Endometrium (tissue), 2 donors: ENCODE measurements around the gene PRKN.

Experiments used
- FAIRE-seq: peaks from 2 replicates; lab custom pipeline; 2012; peaks lifted over from hg19 to GRCh38; lab: Jason Lieb, UNC
- donor health status: control.
- donor health status: control.

PRKN gene

DNA sequence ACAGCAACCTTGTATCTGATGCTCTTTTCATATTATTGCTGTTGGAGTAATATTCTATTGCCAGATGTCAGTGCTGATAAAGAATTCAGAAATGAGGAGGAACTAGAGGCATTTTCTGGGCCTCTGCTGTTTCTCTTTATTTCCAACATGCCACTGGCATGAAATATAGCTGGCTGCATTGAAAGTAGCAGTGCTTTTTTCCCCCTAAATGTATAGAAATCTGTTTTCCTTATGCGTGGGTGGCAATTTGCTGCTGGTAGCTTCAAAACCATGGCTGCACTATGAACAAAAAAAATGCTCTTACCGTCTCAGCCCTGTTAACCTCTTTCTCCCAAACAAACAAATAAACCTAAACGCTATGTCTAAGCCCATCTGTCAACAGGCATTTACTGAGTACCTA is 1011.4 kb downstream of the PRKN start:
- no peak for FAIRE-seq

DNA sequence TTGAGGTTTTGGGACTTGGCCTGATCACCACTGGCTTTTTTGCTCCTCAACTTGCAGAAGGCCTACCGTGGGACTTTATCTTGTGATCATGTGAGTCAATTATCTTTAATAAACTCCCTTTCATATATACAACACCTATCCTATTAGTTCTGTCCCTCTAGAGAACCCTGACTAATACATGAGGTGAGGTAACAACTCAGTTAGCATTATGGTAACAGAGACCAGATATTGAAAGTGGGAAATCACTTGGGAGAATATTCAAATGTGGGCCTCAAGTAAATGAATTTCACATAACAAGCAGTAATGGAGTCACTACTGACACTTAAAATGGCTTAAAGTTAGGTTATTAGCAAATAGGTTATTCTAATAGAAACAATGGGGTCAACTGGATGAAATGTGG is 1015.6 kb downstream of the PRKN start:
- FAIRE-seq = no peak

DNA sequence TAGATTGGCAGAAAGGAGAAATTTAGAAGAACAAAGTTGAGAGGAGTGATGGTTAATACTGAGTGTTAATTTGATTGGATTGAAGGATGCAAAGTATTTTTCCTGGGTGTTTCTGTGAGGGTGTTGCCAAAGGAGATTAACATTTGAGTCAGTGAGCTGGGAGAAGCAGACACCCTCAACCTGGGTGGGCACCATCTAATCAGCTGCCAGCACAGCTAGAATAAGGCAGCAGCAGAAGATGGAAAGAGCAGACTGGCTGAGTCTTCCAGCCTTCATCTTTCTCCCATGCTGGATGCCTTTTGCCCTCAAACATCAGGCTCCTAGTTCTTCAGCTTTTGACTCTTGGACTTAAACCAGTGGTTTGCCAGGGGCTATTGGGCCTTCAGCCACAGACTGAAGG is 1016.1 kb downstream of the PRKN start:
- no peak for FAIRE-seq

DNA sequence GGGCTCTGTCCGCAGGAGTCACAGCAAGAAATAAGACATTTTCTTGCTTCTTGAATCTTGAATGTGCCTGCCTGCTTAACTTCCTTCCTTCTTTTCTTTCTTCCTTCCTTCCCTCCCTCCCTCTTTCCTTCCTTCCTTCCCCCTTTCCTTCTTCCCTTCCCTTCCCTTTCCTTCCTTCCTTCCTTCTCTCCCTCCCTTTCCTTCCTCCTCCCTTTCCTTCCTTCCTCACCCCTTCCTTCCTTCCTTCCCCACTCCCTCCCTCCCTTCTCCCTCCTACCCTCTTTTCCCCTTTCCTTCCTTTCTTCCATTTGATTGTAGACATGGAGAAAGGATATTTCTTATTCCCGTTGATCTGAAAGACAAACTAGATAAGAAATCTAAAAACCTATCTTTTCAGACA is 1016.9 kb downstream of the PRKN start:
- no peak for FAIRE-seq

DNA sequence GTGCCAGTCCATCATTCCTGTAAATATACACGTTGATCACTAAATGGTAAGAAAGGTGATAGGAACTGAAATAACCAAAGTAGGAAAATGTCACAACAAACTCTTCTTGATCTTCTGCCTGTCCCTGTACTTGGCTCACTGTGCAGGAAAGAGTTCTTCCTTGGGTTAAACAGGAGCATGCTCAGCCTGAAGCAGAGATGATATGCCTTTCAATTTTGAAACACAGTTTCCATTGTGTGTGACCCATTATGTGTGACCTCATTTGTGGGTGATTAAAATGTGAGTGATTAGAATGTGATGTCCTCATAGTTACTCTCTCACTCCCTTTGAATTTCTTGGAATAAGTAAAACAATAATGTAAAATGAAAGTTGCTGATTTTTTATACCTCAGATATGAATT is 1026.5 kb downstream of the PRKN start:
- FAIRE-seq = no peak

DNA sequence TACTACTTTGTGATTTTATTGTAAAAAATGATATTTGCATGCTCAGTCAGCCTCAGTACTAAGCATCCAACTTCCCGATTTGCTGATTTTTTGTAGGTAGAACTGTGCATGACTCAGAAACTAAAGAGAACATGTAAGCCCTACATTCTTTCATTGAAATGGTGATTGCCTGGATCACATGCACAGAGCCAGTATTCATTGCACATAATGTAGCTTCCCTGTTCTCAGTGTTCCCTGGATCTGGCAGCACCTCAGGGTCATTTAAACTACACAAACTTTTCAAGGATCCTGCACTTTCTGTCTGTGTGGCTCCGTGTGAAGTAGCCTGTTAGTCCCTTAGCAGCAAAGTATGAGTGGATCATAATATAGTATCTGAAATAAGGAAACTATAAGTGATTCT is 1030.8 kb downstream of the PRKN start:
- no peak for FAIRE-seq

DNA sequence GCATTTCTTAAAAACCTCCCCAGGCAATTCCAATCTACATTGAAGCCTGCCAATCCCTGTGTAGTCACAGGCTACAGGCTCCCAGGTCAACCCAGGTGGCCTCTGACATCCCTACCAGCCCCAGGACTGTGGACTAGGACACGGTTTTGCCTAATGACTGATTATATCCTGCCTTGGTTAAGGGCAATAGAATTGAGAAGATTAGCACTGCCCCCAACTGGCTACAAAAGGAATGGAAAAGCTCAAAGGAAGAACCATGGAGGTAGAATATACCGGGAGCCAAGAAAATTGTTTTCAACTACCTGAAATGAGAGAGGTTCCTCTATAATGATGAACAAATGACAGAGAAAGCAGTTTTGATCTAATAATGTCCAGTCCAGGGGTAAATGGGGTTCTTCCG is 1032.6 kb downstream of the PRKN start:
- no peak for FAIRE-seq

DNA sequence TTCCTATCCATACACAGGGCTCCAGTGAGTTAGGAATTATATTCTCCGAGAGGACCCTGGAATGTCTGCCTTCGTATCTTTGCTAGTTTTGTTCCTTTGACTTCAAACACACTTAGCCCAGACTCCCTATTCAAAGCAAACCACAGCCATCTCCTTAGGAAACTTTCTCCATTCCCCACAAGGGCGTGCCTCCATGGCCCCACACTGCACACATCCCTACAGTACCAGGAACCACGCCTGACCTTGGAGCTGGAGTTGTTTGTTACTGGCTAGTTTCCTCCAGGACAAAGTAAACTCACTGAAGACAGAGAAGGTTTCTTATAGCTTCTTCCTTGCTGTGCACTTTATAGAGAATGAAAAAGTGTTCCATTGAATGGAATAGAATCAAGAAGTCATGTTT is 1040.9 kb downstream of the PRKN start:
- FAIRE-seq = no peak

DNA sequence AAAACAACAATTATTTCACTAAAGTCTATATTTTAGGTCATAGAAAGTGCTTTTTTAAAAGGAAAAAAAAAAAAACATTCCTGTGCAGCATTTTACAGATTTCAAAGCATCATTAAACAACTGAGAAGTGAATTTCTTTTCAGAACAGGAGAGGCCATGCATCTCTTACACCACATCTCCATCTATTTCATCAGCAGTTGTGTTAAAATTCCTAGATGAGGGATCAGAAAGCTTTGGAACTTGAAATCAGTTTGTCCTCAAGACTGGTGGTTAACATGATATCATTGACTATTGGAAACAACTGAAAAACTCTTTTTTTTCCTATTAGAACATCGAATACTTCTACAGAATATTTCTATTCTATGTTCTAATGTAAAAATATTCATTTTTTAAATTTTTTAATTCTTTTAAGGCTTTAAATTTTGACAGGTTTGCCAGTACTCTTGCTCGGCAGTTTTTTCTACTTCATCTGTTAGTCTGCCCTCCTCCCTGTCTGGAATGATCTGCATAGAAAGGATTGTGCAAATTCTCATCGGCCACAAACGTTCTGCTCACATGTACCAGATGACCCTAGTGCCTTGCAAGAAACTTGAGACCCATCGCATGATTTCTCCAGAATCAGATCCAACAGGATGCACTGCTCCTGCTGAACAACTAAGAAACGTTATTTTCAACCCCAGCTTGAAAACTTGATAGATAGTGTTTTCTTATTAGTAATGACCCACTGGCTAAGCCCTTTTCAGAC is 1042.7 kb downstream of the PRKN start:
- no peak for FAIRE-seq

DNA sequence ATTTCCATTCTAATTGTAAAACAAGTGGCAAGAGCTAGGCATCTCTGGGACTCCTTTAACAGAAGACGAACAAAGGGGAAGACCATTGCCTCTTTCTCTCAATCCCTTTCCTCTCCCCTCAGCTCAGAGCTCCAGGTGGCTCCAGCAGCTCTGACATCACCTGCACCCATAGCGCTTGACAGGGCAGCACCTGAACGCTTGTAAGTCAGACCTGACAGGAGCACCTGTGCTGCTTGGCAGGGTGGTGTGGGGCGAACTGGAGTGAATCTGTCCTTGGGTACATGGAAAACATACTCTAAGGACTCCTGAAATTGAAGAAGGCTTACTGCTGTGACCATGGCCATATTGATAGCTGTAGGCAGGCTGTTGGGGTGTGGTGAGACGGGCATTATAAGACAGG is 1044.2 kb downstream of the PRKN start:
- FAIRE-seq = no peak

DNA sequence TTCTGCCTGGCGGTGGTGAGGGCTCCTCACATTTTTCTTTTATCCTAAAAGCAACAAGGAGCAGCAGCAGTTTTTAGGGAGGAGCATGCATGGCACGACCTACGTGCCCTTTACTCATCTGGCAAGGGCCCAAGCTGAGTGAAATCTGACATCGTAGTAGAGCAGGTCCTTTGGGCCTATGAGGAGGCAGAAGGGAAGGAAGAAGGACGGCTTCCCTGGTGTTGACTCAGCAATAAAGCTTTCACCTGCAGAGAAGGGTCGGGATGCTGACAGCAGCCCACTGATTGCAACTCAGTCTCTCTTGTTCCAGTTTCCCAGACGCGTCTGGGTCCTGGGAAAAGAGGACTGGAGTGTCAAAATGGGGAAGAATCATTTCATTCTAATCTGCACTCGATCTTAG is 1044.6 kb downstream of the PRKN start:
- FAIRE-seq = no peak

DNA sequence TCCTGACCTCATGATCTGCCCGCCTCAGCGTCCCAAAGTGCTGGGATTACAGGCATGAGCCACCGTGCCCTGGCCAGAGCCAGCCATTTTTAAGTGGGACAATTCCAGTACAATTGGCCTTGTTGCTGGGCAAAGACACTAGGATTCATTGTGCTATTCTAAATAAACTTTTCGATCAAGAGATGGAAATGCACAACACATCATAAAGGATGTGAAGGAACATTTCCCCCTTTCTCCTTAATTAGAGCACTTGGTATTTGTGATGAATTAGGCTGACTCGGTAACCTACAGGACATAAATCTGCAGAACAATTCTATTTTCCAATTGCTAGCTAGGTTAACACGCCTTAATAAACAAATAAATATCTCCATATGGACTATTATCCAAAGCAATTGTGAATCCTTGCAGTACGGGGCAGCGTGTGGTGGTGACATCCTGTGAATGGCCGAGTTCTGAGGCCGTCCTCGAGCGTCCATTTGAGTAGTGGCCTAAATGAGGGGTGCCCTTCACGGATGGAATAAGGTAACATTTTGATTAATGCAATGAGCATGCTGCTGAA is 1047.5 kb downstream of the PRKN start:
- FAIRE-seq = no peak

DNA sequence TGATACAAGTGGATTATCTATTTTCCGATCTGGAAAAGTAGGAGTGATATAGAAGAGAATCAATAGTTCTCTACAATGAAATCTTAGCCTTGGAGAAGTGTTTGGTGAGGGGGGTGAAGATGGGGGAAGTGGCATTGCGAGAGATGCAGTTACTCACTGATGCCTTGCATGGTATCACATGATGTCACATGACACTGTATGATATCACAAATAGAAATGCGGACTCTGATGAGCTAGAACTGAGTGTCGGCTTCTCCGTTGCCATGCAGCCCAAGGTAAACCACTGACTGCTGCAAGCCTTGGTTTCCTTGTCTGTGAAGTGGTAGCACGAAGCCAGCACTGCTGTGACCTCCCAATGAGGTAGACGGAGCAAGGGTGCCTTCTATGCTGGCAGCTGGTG is 1050.4 kb downstream of the PRKN start:
- no peak for FAIRE-seq

DNA sequence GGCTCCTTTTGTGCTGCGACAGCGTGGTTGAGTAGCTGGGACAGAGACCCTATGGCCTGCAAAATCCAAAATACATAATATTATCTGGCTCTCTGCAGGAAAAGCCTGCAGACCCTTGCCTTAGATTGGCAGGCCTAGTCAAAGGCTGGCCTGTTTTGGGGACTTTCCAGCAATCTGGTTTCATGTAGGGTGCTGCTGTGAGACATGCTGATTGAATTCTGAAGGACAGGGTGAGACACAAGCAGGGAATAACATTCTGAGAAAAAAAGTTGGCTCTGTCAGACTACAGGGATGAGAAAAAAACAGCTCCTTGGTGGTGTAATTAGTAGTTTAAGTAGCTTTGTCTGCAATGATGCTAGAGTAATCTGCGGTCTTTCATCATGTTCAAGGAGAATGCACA is 1051.0 kb downstream of the PRKN start:
- no peak for FAIRE-seq

DNA sequence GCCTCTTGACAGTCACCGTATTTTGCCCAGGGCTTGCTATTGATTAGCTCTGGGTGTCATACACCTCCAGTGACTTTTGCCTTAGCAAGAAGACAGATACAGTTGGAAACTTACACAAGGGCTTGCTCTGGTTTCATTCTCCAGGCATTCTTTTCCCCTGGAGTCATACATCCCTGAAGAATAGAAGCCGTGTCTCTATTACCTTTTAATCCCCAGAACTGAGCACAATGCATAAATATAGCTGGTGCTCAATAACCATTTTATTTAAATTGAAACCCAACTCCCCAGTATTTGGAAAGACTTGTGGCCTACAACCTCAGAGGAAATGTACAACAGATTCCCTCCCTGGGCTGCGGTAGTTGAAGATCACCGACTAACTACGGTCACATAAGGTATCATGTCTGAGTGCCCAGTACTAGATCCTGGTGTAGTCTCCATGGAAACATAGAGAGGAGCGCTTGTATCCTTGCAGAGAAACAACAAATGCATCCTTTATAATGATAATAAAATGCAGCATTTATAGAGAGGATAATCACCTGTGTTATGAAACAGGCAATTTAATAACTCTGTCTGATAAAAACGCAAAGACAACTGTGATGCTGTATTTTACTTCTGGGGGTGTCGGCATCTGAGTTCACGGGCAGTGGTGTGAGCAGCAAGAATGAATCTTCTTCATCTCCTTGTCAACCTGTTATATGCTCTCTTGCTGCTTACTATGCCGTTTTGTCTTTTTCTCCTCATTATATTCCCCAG is 1052.5 kb downstream of the PRKN start:
- FAIRE-seq = no peak

DNA sequence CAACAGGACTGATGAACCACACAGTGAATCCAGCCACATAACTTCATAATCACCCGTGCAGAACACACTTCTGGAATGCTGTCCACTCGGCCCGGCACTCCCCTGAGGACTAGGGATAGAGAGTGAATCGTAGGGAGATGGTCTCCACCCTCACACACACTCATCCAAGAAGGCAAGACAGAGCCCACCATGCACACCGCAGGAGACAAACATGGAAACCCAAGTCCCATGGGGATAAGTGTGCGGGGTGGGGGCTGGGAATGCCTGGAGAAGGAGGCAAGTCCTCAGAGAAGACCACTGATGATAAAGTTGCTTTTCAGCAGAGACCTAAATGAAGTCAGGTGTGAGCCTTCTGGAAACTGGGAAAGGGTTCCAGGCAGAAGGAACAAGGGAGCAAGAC is 1054.5 kb downstream of the PRKN start:
- no peak for FAIRE-seq

DNA sequence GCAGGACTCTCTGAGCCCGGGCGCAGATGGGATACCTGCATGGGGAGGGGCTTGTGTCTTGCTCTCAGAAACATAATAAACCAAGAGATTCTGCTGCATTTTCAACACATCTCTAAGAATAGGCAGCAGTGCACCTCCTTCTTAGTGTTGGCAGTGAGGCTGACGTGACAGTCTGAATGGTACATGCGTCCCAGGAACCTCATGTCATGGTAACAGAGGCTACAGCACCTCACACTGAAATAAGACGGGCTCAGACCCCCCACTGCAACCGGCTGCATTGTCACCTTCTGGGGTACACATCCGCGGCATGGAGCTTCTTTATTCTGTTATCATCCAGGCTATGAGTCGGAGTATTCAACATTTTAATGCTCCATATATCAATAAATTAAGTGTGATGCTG is 1056.4 kb downstream of the PRKN start:
- no peak for FAIRE-seq

DNA sequence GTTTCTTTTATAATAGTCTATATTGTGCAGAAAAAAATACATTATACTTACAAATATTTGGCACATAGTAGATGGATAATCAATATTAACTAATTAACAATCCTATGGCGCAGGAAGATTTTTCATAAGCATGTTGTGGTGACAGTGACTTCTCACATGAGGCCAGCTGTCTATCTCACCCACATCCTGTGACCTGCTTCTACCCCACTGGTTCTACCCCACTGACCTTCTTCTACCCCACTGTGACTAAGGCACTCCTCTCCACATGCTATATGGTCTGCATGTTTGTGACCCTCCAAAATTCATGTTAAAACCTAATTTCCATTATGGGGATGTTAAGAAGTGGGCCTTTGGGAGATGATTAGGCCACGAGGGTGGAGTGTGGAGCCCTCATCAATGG is 1058.9 kb downstream of the PRKN start:
- no peak for FAIRE-seq

DNA sequence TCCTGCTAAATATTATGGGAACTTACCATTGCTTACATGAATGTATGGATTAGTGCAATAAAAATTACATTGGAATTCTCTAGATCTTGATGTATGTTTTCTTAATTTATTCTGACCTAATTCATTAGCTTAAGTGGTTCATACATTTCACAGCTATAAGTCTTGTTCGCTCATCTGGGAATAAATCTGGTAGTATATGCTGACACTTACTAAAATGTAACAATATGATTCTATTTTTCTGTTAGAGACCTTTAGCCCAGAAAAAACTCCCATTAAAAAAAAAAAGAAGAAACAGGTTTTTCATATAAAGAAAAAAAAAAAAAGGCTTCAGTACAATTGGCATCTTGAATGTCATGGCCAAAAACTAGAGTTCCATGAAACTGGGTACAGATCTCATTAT is 1059.6 kb downstream of the PRKN start:
- no peak for FAIRE-seq

DNA sequence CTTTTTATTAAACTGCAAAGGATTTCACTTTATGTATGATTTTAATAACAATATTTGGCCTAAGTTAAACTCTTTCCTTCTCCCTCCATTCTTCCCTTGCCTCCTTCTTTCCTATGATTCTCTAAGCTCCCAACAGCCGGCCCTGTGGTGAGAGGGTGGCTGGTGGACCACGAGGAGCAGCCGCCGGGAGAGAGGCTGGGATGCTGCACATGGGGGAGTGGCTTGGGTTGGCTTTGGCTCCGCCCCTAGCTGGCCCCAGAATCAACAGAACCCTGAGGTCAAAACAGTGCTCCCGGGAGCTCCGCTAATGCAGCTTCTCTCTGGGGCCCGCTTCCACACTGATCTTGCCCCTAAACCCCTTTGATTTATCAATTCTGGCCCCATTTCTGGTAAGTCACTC is 1063.9 kb downstream of the PRKN start:
- no peak for FAIRE-seq

DNA sequence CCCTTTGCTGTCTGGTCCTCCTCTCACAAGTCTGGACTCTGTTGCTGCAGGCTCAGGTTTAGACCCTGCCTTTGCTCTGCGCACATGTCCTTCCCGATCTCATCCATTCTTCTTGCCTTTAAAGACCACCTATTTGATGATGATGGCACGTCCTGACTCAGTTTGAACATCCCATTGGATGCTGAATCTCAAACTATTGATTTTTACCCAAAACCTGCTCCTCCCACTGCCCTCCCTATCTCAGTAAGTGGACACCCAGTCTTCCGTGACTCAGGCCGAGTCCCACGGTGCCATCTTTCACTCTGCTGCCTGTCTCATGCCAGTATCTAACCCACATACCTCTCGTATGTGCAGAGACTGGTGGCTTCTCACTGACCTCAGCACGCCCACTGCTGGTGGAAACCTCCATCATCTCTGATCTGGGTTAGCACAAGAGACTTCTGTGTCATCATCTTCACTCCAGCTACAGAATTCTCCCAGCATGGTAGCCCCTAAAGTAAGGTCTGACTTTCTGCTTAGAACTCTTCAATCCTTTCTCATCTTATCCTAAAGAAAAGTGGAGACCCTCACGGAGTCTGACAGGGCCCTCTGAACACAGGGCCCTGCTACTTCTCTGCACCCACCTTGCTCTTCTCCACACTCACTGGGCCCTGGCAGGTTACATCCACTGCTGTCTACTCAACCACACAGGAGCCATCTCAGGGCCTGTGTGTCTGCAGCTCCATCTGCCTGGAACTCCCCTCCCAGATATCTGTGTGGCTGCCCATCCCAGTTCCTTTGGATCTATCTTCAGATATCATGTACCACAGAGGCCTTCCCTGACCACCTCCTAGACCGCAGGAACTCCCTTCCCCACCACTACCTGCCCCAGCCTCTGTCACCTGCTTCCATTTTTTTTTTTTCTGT is 1066.6 kb downstream of the PRKN start:
- FAIRE-seq = no peak

DNA sequence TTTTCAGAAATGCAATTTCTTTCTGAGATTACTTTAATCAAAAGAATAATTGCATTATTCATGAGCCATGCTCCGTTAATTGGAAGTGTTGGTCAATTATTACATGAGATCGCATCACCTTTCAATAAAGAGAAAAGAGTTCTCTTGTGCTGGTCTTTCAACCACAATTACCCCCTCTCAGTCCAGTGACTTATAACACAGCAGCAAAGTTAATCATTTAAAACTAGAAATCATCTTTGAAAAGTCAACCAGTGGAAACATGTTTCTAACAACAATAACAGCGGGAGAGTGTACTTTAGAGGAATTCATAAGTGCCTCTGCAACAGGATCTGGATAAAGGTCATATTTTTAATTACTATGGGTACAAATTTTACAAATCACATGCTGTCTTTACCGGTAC is 1069.4 kb downstream of the PRKN start:
- no peak for FAIRE-seq

DNA sequence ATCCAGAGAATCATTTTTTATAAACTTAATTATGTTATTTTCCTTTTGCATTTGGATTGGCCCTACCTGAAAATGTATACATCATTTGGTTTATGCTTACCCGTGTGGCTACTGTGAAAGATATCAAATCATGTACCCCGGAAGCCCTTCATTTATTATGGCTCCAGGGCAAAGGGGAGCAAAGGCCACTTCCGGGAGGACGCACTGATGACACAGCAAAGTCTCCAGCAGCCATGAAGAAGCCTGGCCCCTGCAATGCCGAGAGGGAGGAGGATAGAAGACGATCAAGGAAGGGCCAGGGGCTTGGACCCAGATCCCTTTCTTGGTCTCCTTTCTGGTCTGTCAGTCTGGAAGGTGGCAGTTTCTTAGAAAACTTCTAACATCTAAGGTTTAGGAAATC is 1073.4 kb downstream of the PRKN start:
- no peak for FAIRE-seq
